ENCODE results near the gene TBL3. TPM values are rescaled to one million over a fixed set of nuclear protein-coding genes. Genes with fewer than 3 reads are reported as not detected.
A peak's percentile ranks its signal among the peaks of the same experiment; 100 is the strongest.

The TBL3 gene
- total and polyA plus RNA-seq, 9 of the 15 experiments (the other 6 are each of a cell fraction or from before 2014, with no cell fraction given) = 0.97 to 117 (median 24.5) TPM

- no peak for TF ChIP-seq GATAD2A (IDR thresholded peaks at IDR 0.05)
- TF ChIP-seq MBD2 (IDR thresholded peaks at IDR 0.05; ENCODE audit: borderline replicate concordance, low read depth) = no peak
- no peak for TF ChIP-seq CAMTA2 (CRISPR knock-in tag; conservative IDR thresholded peaks at IDR 0.05)
- no peak for TF ChIP-seq CCNT2 (IDR thresholded peaks at IDR 0.05; ENCODE audit: borderline replicate concordance, extremely low read depth, insufficient read length, low read depth, low read length)
- no peak for TF ChIP-seq BRD9 (IDR thresholded peaks at IDR 0.05; ENCODE audit: low read depth, partially characterized antibody)
- TF ChIP-seq CTCF (IDR thresholded peaks at IDR 0.05 in 2 of 3, conservative IDR thresholded peaks at IDR 0.05 in 1 of 3; ENCODE audit: insufficient read depth in 2 of 3, low read depth in 1 of 3, low read length in 3 of 3) = peak in 1 of 3 experiments; percentile 25; a peak in 1 of 6 replicates
- no peak for TF ChIP-seq KDM2B (CRISPR knock-in tag; IDR thresholded peaks at IDR 0.05)
- no peak for TF ChIP-seq ILK (tag; IDR thresholded peaks at IDR 0.05; ENCODE audit: borderline replicate concordance, low read depth)
- TF ChIP-seq SREBF2 (CRISPR knock-in tag; IDR thresholded peaks at IDR 0.05) = no peak
- TF ChIP-seq, protein P1, sequence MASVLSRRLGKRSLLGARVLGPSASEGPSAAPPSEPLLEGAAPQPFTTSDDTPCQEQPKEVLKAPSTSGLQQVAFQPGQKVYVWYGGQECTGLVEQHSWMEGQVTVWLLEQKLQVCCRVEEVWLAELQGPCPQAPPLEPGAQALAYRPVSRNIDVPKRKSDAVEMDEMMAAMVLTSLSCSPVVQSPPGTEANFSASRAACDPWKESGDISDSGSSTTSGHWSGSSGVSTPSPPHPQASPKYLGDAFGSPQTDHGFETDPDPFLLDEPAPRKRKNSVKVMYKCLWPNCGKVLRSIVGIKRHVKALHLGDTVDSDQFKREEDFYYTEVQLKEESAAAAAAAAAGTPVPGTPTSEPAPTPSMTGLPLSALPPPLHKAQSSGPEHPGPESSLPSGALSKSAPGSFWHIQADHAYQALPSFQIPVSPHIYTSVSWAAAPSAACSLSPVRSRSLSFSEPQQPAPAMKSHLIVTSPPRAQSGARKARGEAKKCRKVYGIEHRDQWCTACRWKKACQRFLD (CRISPR knock-in tag; IDR thresholded peaks at IDR 0.05) = no peak
- no peak for TF ChIP-seq ZNF140 (CRISPR knock-in tag; IDR thresholded peaks at IDR 0.05)
- TF ChIP-seq NFIX (CRISPR knock-in tag; IDR thresholded peaks at IDR 0.05; ENCODE audit: low read depth) = no peak
- 0 out of 2 replicates have a peak, but pooled peaks have one; percentile 22 for TF ChIP-seq GABPB1 (CRISPR knock-in tag; IDR thresholded peaks at IDR 0.05)
- TF ChIP-seq NFIC (IDR thresholded peaks at IDR 0.05) = no peak
- TF ChIP-seq MNT (conservative IDR thresholded peaks at IDR 0.05) = no peak
- TF ChIP-seq TRIM25 (IDR thresholded peaks at IDR 0.05; ENCODE audit: borderline replicate concordance) = no peak
- no peak for TF ChIP-seq ZNF436 (CRISPR knock-in tag; IDR thresholded peaks at IDR 0.05)
Observed at GRCh38 chr16:1989209-1990100, 17.6 kb downstream of the TBL3 start, which contains the start of gene SYNGR3 (continued).
